ENCODE results near the gene TNFRSF14. TPM values are rescaled to one million over a fixed set of nuclear protein-coding genes. Genes with fewer than 3 reads are reported as not detected.

TNFRSF14 gene
- total and polyA plus RNA-seq, 2 of the 13 experiments (the other 11 are each of a cell fraction or from before 2014, with no cell fraction given) = 11.9 to 49.9 TPM

GRCh38 chr1:2555634-2556276 lies 416 bp upstream of the TNFRSF14 start (continued):
- TF ChIP-seq ZNF337 (CRISPR knock-in tag; IDR thresholded peaks at IDR 0.05; ENCODE audit: borderline replicate concordance, low read depth) (no peak), WIZ (CRISPR knock-in tag; IDR thresholded peaks at IDR 0.05) (no peak), ZSCAN29 (CRISPR knock-in tag; conservative IDR thresholded peaks at IDR 0.05) (no peak), ZBTB14 (CRISPR knock-in tag; IDR thresholded peaks at IDR 0.05) (no peak), ZNF777 (CRISPR knock-in tag; IDR thresholded peaks at IDR 0.05) (peak; percentile 6; the same call in 1 of the 2 replicates), RORA (CRISPR knock-in tag; IDR thresholded peaks at IDR 0.05) (no peak), ETV6 (CRISPR knock-in tag; conservative IDR thresholded peaks at IDR 0.05) (no peak), YEATS2 (CRISPR knock-in tag; IDR thresholded peaks at IDR 0.05; ENCODE audit: borderline replicate concordance) (no peak), NBN (conservative IDR thresholded peaks at IDR 0.05) (no peak), ZNF746 (CRISPR knock-in tag; IDR thresholded peaks at IDR 0.05) (0 out of 2 replicates have a peak, but pooled peaks have one; percentile 50), SOX6 (IDR thresholded peaks at IDR 0.05) (no peak), SOX6 (CRISPR knock-in tag; IDR thresholded peaks at IDR 0.05) (no peak; the same call in 1 of the 2 replicates), SCMH1 (CRISPR knock-in tag; IDR thresholded peaks at IDR 0.05; ENCODE audit: borderline replicate concordance) (no peak), ZMYM4 (CRISPR knock-in tag; IDR thresholded peaks at IDR 0.05) (0 out of 2 replicates have a peak, but pooled peaks have one; percentile 19), ZBED4 (CRISPR knock-in tag; IDR thresholded peaks at IDR 0.05; ENCODE audit: borderline replicate concordance) (peak; percentile 18; the same call in 1 of the 2 replicates), RBM39 (IDR thresholded peaks at IDR 0.05; ENCODE audit: low read depth, low read length, poor library complexity, severe bottlenecking) (no peak), NONO (IDR thresholded peaks at IDR 0.05) (no peak), NONO (CRISPR knock-in tag; conservative IDR thresholded peaks at IDR 0.05) (0 out of 2 replicates have a peak, but pooled peaks have one; percentile 39), ZNF382 (CRISPR knock-in tag; IDR thresholded peaks at IDR 0.05; ENCODE audit: borderline replicate concordance) (no peak), ZBTB46 (CRISPR knock-in tag; IDR thresholded peaks at IDR 0.05; ENCODE audit: borderline replicate concordance) (no peak; the same call in 1 of the 2 replicates), CREB1 (IDR thresholded peaks at IDR 0.05) (peak; percentile 68), CREB1 (CRISPR knock-in tag; IDR thresholded peaks at IDR 0.05) (no peak), IKZF1 (IDR thresholded peaks at IDR 0.05) (no peak), ZNF563 (CRISPR knock-in tag; IDR thresholded peaks at IDR 0.05) (peak; percentile 89; the same call in 1 of the 2 replicates)
- TF ChIP-seq, protein P1, sequence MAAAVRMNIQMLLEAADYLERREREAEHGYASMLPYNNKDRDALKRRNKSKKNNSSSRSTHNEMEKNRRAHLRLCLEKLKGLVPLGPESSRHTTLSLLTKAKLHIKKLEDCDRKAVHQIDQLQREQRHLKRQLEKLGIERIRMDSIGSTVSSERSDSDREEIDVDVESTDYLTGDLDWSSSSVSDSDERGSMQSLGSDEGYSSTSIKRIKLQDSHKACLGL (CRISPR knock-in tag; IDR thresholded peaks at IDR 0.05) = peak; percentile 68; the same call in 1 of the 2 replicates

Measured in HepG2 (cell line).